HEK293 (cell line): ENCODE measurements around the gene ARIH2.

Source experiments
- CTCF ChIP-seq: fragments of 450-650 bp; formaldehyde crosslinking; IDR thresholded peaks from 2 replicates; pipeline ENCODE4 v1.5.1; 2016; ENCODE audit warnings: missing biosample characterization, missing genetic modification characterization
- REST ChIP-seq: fragments of 450-650 bp; formaldehyde crosslinking; IDR thresholded peaks from 2 replicates; pipeline ENCODE4 v1.5.1; 2016; ENCODE audit warnings: missing biosample characterization, missing genetic modification characterization
- TRIM28 ChIP-seq: IDR thresholded peaks from 2 replicates; pipeline ENCODE4 v1.6.1; 2011; ENCODE audit warnings: low read length, control low read depth, borderline replicate concordance
- YY2 ChIP-seq: fragments of 450-650 bp; formaldehyde crosslinking; IDR thresholded peaks from 2 replicates; pipeline ENCODE4 v1.5.1; 2016; ENCODE audit warnings: missing biosample characterization, missing genetic modification characterization
- ZBTB44 ChIP-seq: fragments of 450-650 bp; IDR thresholded peaks from 2 replicates; pipeline ENCODE4 v1.5.1; 2018; ENCODE audit warnings: missing biosample characterization, mild to moderate bottlenecking, missing genetic modification characterization
- ZFP41 ChIP-seq: fragments of 450-650 bp; formaldehyde crosslinking; IDR thresholded peaks from 2 replicates; pipeline ENCODE4 v1.5.1; 2016; ENCODE audit warnings: missing biosample characterization, missing genetic modification characterization, borderline replicate concordance
- ZNF248 ChIP-seq: fragments of 450-650 bp; formaldehyde crosslinking; IDR thresholded peaks from 2 replicates; pipeline ENCODE4 v1.5.1; 2017; ENCODE audit warnings: missing biosample characterization, missing genetic modification characterization
- ZNF274 ChIP-seq, 2 experiments: fragments of 200-500 bp in 1 of 2; fragments of 450-650 bp in 1 of 2; sonication (Bioruptor generic) in 1 of 2; formaldehyde crosslinking in 1 of 2; IDR thresholded peaks; 2 replicates each; pipeline versions ENCODE4 v1.5.1 to v1.6.1; 2014 to 2016; ENCODE audit warnings: borderline replicate concordance in 1 of 2, inconsistent platforms in 1 of 2, low read length in 1 of 2, missing biosample characterization in 1 of 2, missing genetic modification characterization in 1 of 2
- ZNF350 ChIP-seq: fragments of 450-650 bp; formaldehyde crosslinking; IDR thresholded peaks from 2 replicates; pipeline ENCODE4 v1.5.0; 2017; ENCODE audit warnings: missing biosample characterization, mild to moderate bottlenecking, missing genetic modification characterization
- ZNF391 ChIP-seq: fragments of 450-650 bp; formaldehyde crosslinking; IDR thresholded peaks from 2 replicates; pipeline ENCODE4 v1.5.1; 2016; ENCODE audit warnings: low read depth, missing biosample characterization, missing genetic modification characterization, borderline replicate concordance
- ZNF707 ChIP-seq: fragments of 450-650 bp; formaldehyde crosslinking; IDR thresholded peaks from 2 replicates; pipeline ENCODE4 v1.5.1; 2016; ENCODE audit warnings: missing biosample characterization, missing genetic modification characterization
- ZNF776 ChIP-seq: fragments of 450-650 bp; formaldehyde crosslinking; IDR thresholded peaks from 2 replicates; pipeline ENCODE4 v1.5.0; 2017; ENCODE audit warnings: missing biosample characterization, missing genetic modification characterization, borderline replicate concordance

GRCh38 chr3:48879994-48880377 lies 38.7 kb upstream of the ARIH2 start:
- TF ChIP-seq ZNF776 (tag by site-specific recombination) (no peak), ZNF350 (tag by site-specific recombination) (no peak), REST (no peak), CTCF (tag by site-specific recombination) (no peak), ZNF391 (tag by site-specific recombination) (no peak), ZFP41 (tag by site-specific recombination) (no peak), YY2 (no peak), ZNF248 (tag by site-specific recombination) (no peak), ZNF707 (tag by site-specific recombination) (no peak), ZNF274 (IDR thresholded peaks at IDR 0.05; ENCODE audit: low read length) (no peak), ZNF274 (tag by site-specific recombination; IDR thresholded peaks at IDR 0.05; ENCODE audit: borderline replicate concordance) (no peak), ZBTB44 (no peak), TRIM28 (no peak)
